Smooth muscle cell of the brain vasculature (primary cell): ENCODE measurements around the gene CRHR1.

Source experiments
- DNase-seq: peaks from one replicate; pipeline ENCODE4 v3.0.0-alpha.2; 2012; ENCODE audit warnings: low read depth, low spot score

The CRHR1 gene

DNA sequence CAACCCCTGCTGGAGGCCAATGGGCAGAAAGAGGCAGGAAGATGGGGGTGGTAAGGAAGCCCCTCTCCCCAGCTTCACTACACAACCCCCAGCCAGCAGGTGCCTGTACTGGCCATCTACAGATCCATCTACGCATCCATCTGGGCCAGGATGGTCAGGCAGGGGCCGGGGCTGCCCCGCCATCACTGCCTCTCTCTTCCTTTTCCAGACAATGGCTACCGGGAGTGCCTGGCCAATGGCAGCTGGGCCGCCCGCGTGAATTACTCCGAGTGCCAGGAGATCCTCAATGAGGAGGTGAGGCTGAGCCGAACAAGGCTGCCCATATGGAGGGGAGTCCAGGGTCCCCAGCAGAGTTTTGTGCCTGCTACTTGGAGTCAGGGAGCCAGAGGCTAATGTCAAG lies 37.0 kb downstream of the CRHR1 start:
- DNase-seq, result no peak

DNA sequence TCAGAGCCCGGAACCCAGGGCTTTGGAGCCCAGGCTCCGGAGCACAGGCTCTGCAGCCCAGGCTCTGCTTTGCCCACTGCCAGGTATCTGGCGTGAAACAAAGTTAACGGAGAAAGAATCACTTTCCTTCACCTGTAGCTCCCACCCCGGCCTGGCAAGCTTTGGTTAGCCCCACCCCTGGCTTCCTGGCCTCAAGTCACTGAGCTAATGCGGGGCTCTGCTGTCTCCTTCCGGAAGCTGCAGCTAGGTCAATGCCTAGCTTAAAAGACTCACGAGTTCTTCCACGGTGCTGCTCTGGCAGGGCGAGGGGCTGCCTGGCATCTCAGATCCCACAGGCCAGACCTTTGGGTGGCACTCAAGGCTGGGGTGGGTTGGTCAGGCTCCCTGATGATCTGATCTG lies 39.5 kb downstream of the CRHR1 start:
- no peak for DNase-seq

DNA sequence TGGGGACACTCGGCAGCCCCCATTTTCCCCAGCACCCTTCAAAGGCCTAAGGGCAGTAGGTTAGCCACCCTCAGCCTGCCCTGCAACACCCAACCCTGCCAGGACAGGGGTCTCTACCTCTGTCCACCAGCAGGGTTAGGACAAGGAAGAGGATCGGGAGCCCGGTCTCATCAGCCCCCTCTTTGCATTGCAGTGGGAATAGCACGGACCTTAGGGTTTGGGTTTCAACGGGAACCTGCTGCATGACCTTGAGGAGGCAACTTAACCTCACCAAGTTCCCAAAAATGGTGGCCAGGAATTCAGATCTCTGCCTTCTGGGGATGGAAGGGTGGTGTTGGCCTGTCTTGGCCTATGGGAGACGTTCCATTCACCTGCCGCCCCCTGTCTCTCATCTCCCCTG lies 40.4 kb downstream of the CRHR1 start:
- no peak for DNase-seq

DNA sequence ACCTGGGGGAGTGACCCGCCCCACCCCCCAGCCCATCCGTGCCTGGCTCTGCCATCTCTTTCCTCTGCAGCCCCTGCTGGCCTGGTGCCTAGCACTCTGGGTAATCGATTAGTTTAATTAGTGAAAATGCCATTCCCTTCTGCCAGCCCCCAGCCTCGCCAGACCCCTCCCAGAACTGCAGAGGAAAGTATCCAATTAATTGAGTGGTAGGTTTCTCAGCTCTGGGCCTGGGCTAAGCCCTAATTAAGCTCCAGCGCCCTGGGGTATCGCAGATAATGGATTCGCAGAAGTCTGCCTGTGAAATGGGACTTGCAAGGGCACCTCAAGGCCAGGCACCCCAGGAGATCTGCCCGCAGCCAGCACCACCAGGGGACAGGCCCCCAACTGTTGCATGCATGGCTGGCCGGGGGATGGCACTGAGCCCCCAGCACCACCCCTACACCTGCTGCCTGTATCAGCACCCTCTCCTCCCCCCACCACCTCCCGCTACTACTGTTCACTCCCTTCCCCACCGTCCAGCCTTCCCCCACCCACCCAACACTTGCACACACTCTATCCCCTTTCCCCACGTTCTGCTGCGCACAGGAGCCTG lies 40.9 kb downstream of the CRHR1 start:
- no peak for DNase-seq

DNA sequence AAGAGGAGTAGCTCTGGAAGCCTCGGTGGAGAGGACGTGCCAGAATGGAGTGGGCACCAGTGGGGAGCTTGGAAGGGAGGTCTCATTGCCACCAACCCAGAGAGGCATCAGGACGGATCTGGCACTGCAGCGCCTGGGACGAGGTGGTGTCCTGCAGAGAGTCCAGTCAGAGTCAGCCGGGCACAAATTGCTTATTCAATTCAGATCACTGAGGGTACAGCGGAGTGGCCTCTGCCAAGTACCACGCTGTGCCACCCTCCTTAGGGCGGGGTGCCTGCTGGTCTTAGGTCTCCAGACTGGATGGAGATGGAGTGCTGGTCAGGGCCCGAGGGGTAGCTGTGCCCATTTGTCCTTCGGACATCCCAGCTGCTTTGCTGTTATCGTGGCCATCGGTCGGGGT lies 41.7 kb downstream of the CRHR1 start:
- DNase-seq, result no peak

DNA sequence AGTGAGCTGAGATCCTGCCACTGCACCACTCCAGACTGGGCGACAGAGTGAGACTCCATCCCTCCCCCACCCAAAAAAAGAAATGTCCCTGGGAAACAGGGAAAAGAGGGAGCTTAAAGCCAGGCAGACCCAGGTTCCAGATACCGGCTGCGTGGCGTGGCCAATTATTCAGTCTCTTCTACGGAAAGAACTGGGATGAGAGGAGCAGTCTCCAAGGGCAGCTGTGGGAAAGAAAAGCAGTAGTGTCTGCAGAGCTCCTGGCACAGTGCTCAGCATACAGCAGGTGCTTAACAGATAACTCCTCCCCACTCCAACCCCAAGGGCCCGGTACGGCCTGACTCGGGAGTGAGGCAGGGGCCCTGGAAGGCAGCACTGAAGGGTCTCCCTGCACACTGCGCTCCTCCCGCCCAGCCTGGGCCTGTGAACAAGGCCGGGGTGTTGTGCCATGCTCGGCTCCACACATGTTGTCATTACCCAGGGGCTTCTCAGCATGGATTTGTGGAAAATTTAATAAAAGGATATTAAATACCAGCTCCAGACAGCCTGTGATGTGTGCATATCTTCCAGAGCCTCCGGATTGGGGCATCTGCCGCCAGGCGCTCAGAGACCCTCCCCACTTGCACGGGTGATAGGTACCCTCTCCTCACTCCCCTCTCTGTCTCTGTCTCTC lies 42.9 kb downstream of the CRHR1 start:
- no peak for DNase-seq

DNA sequence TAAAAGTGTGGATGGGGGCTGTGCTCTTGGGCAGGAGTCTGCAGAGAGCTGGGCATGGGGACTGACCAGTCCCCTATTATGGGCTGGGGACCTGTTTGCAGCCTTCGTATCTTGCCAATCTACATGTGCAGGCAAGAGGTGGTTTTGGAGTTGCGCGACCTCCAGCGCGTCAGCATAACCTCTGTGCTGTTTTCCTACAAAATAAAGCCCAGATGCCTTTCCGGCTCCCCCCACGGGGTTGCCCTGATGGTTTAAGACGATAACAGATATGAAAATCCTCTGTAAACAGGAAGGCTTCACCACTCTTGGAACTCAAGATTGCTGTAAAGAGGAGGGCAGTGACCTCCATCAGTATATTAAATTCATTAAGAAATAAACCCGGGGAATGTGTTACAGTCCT lies 44.1 kb downstream of the CRHR1 start:
- DNase-seq, result no peak

DNA sequence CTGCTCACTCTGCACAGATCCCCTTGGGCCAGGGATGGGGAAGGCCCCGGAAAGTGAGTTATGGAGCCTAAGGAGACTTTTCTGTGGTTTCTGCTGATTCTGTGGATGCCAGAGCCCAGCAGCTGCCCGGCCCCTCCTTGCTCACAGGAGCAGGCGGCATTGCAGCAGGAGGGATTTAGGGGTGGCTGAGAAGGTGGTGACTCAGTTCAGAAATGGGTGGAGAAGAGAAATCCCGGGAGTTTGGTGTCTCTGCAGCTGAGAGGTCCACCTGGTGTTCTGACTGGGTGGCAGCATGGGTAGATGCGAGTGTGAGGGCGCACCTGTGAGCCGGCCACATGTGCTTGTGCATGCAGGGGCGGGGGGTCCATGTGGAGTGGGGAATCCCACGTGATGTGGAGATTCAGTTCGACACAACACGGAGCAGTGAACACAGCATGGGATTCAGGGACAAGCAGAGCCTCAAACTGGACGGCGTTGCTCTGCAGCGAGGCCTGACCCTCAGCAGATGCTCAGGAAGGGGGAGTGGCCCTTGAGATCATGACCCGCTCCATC lies 44.5 kb downstream of the CRHR1 start:
- DNase-seq, result no peak

DNA sequence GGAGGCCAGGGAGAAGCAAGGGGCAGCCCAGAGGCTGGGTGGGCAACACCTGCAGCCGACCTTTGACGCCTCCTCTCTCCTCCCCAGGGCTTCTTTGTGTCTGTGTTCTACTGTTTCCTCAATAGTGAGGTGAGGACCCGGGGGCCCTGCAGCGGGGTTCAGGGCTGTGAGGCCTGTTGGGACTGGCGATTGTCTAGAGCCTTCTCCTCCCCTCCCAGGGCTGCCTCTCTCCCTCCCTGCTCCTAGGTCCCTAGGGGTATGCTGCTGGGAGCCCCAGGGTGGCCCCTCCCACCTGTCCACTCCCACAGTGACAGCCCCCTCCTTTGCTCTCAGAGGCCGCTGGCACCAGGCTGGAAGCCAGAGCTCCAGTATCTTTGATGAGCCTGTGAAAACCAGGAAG lies 49.8 kb downstream of the CRHR1 start:
- DNase-seq, result no peak

DNA sequence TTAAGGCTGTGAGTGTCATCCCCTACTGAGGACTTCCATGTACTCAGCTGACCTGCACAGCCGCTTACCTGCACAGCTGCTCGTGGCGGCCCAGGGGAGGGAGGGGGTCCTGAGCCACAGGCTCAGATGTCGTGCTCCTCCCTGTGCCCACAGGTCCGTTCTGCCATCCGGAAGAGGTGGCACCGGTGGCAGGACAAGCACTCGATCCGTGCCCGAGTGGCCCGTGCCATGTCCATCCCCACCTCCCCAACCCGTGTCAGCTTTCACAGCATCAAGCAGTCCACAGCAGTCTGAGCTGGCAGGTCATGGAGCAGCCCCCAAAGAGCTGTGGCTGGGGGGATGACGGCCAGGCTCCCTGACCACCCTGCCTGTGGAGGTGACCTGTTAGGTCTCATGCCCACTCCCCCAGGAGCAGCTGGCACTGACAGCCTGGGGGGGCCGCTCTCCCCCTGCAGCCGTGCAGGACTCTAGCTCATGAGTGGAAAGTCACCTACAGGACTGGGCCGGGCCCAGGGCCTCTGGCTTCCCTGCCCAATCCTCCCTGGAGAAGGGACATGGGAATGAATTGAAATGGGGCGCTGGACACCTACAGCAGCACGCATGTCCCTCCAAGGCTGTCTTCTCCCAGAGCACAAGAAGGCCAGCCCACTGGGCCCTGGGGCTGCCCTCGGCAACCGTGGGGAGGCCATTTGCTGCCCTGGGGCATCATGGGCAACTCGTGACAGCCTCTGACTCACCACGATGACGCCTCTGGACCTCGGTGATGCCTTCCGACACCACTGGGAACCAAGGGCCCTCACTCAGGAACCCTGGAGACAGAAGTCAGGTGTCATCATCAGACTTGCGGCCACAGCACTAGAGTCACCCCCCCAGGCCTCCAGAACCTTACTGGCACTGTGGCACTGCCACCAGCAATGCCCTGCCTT lies 50.6 kb downstream of the CRHR1 start:
- DNase-seq, result no peak

DNA sequence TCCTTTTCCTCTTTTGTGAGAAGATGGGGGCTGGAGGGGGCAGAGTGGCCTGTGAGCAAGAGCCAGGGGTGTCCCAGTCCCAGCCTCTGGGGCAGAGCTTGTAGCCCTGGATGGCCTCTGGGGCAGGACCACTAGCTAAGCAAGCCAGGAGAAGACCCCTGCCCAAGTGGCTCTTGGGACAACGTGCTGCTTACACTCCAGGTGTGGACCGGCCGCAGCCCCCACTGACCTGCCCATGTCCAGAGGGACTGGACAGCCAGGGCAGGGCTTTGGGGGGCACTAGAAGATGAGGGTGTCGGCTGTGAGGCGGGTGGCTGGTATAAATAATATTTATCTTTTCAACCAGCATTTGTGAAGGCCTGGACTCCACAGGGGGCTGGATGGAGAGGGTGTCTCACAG lies 51.4 kb downstream of the CRHR1 start:
- DNase-seq, result no peak

DNA sequence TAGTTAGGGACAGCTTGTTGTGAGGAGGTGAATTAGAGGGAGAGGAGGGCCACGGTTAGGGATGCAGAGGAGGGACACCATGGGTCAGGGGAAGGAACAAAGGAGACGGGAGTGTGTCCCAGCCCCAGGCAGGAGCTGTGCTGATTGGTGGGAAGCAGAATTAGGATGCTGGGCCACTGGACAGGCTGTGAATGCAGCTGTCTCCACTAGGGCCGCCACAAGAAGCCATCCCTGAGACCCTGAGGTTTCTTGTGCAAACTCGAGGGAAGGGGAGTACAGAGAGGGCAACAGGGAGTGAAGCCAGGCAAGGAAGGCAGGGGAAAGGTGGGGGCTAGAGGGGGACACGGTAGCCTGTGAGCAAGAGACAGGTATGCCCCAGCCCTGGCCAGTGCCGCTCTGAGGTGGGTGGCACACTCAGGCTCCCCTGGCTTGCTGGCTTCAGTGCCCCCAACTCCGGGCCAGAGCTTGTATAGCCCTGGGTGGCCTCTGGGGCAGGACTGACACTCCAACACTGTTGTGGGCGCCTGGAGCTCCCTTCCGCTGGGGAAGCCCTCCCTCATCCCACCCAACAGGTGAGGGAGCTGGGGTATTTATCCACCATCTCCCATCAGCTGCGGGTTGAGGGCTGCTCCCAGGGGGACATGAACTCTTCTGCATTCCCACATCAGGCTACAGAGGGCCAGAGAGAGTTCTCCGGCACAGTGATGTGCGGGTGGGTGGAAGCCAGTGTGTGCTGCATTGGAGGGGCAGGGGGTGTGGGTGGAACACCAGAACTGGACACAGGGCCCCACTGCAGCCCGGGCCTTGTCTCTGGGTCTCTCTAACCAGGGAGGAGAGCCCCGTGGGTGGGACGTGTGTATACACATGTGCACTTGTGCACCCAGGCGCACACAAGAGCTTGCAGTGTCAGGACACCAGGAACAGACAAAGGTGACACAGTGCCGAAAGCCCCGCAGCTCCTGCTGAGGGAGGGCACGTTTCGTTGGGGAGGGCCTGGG lies 52.2 kb downstream of the CRHR1 start:
- DNase-seq, result no peak

DNA sequence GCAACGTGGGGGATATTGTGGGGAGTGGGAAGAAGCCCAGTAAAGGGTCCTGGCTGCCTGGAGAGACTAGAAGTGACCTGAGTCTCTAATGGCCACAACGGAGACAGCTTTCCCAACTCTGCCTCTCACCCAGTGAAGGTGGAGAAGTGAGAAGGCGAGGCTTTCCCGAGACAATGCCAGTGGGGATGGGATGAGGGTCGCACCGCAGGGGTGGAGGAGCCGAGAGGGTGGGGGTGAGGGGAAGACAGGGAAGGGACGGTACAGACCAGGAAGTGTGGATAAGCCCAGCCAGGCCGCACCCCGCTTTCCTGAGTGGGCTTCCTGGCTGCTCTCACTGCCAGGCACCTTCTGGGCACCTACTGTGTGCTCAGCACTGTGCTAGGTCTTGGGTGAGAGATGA lies 53.1 kb downstream of the CRHR1 start:
- DNase-seq, result no peak

DNA sequence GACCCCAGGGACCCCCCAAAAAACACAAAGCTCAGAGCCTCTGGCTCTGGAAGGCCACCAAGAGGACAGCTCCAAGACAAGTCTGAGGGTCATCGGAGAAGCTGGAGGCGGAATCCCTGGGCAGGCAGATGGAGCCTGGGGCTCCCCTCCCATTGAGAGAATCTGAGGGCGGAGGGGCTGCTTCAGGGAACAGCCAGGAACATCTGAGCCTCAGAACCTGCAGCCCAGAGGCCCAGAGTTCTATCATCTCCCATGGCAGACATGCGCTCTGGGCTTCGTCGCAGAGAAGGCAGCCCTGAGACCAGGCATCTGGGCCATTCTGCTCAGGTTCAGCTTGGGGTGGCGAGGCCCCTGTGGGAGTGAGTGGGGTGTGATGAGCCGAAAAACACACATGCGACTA lies 53.5 kb downstream of the CRHR1 start:
- no peak for DNase-seq

DNA sequence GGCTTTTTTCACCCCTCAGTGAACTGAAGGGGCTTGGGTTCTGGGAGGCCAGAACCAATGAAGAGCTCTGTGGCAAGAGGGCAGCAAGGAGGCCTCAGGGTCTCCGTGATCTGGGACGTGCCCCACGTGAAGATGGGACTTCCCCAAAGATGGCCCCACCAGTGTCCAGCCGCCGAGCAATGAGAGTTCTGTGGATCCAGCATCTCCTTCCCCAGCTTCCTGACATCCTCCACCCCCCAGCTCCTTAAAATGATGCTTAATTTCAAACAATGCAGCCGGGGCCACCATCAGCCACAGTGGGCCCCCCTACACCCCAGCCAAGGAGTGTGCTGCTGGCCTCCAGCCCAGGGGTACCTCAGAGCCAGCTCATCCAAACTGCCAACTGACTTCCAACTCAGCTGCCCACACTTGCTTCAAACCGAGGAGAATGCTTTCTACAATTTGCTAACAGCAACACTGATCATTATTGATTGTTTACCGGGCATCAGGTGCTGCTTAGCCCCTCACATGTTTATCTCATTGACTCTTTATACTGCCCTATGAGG lies 54.7 kb downstream of the CRHR1 start:
- DNase-seq, result no peak

DNA sequence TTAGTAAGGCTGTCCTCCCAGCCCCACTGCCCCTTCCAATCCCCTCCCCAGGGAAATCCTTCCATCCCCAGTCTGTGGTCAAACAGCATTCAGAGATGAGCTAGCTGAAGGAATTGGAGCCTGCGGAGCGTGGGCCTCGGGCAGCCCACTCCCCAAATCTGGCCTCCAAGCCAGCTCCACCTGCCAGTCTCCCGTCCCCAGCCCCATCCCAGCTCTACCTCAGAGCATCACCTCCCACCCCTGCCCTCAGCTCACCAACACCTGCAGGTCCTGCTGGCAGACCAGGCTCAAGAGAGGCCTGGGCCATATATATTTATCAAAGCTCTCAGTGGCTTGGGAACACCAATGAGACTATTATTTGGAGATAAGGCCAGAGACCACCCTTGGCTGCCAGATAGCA lies 55.3 kb downstream of the CRHR1 start:
- DNase-seq, result no peak

DNA sequence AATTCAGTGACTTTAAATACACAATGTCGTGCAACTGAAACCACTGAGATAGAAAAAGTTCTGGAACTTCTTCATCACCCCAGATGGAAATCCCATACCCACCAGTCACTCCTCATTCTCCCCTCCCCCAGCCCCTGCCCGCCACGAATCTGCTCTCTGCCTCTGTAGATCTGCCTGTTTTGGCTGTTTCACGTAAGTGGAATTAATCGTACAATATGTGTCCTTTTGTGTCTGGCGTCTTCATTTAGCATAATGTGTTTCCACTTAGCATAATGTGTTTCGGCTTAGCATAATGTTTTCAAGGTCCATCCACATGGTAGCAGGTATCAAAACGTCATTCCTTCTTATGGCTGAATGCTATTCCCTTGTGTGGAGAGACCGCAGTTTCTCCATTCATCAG lies 57.1 kb downstream of the CRHR1 start:
- no peak for DNase-seq

DNA sequence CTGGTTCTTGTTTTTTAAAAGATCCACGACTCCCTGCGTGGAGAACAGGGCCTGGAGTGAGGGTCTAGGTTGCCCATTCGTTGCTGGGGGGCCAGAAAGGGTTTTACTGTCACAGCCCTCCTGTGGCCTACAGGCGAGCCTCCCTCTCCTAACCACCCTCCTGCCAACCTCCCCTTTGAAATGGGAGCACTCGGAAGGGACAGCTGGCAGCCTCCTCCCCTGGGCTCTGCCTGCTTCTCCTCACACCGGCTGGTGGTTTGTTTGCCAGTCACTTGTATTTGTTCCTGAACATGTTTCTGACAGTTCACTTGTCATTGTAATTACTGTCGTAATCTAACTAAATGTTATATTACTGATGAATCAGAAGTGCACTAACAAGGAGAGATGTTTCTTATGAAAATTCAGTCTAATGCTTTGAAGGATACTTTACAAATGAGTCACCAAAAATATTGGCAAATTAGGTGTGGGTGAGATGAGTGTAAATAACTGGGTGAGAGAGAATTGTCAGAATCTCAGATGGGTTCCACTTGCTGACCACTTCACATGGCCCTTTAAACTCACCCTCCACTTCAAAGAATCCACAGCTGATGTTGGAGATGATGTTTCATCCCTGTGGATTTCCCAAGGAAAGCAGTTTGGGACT lies 57.9 kb downstream of the CRHR1 start:
- DNase-seq, result no peak

DNA sequence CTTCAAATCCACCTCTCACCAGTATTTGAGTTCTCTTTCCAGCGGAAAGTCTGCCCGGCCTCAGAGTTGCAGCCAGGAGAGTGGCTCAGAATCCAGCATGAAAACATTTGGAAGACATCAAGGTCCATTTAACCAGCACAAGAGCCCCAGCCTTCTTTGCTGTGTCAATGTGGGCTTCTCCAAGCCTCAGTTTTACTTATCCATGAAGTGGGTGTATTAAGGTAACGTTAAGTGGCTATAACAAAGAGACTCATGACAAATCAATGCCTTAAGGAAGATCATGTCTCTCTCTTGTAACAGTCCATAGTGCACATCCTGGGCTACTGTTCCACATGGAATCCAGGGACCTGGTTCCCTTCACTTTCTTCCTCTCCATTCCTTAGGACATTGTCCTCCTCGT lies 59.6 kb downstream of the CRHR1 start:
- DNase-seq, result no peak

DNA sequence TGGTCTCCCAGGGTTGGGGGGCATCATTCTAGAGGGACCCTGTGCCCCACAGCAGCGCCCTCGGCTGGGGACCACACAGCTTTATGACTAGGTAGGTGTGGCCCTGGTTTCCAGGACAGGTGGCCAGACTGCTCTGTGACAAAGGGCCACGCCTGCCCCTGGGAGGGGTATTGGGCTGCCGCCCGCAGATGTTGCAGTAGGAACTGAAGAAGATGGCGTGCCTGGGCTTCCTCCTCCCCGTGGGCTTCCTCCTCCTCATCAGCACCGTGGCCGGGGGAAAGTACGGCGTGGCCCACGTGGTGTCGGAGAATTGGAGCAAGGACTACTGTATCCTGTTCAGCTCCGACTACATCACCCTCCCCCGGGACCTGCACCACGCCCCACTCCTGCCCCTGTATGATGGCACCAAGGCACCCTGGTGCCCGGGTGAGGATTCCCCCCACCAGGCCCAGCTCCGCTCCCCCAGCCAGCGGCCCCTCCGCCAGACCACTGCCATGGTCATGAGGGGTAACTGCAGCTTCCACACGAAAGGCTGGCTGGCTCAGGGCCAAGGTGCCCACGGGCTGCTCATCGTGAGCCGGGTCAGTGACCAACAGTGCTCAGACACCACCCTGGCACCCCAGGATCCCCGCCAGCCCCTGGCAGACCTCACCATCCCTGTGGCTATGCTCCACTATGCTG lies 60.7 kb downstream of the CRHR1 start, which contains the start of gene SPPL2C:
Gene SPPL2C (plus strand): TSS at position 187 of the 681 bp plus-strand sequence. CDS start 26 bp downstream, at position 213.
- no peak for DNase-seq
